Nephron (organoid): ENCODE data around the gene C14orf119.

Experiments used
- H3K27ac Mint-ChIP-seq, 3 experiments: 2 replicates each; pipeline ENCODE4 v1.8.0; 2020; ENCODE audit warnings: mixed read lengths in 3 of 3, mild to moderate bottlenecking in 2 of 3, moderate library complexity in 1 of 3
- H3K27me3 Mint-ChIP-seq: 2 replicates; pipeline ENCODE4 v1.8.0; 2021; ENCODE audit warnings: low read depth, mild to moderate bottlenecking, moderate library complexity, mixed read lengths
- H3K36me3 Mint-ChIP-seq: 2 replicates; pipeline ENCODE4 v1.8.0; 2020; ENCODE audit warnings: low read depth, mixed read lengths
- H3K4me1 Mint-ChIP-seq: 2 replicates; pipeline ENCODE4 v1.8.0; 2020; ENCODE audit warnings: mixed read lengths
- H3K4me3 Mint-ChIP-seq, 3 experiments: 2 replicates each; pipeline ENCODE4 v1.8.0; 2020; ENCODE audit warnings: mild to moderate bottlenecking in 3 of 3, mixed read lengths in 3 of 3, moderate library complexity in 2 of 3
- H3K9me3 Mint-ChIP-seq: 2 replicates; pipeline ENCODE4 v1.8.0; 2020; ENCODE audit warnings: mixed read lengths
- TF ChIP-seq, protein P1 (sequence below), 3 experiments: fragments of 200-600 bp; sonication (generic); IDR thresholded peaks; one replicate each; pipeline ENCODE4 v1.5.0; 2021; ENCODE audit warnings: antibody characterized with exemption in 3 of 3; ENCODE audit not compliant: unreplicated experiment in 3 of 3

C14orf119 gene

DNA sequence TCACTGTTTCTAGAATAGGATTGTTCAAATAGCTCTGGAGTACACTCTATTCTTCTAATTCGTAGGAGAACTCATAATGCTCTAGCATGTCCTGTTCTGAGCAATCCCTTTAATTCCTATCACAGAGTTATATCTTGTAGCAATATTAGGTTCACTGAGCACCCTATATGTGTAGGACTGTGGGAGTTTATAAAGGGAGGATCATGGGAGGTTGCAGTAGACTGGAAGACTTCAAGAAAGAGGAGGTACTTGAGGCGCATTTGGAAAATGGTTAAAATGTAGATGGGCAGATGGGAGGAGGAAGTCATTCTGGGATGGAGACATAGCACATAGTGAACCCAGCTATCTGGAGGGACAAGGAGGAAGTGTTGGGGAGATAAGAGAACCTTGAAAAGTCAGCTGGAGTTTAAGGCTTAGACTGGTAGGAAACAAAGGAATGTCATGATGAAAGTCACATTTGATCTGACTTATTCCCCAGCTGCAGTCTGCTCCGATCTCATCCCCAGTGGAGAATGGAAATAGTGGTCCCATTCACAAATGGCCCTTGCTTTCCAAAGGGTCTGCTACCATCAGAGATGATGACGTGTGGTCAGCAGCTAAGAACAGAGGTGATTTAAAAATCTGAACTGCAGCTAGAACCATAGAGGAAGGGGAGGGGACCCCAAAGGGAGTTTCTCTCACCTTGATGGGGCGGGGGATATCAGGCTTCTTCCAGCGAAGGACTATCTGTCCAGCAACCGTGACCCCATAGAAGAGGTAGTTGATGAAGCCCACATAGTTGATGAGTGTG lies 33.9 kb downstream of the C14orf119 start:
- Mint-ChIP-seq H3K4me3 (no peak overlapping the region), H3K9me3 (no peaks in the 10 kb centered on the region)
- TF ChIP-seq, protein P1, sequence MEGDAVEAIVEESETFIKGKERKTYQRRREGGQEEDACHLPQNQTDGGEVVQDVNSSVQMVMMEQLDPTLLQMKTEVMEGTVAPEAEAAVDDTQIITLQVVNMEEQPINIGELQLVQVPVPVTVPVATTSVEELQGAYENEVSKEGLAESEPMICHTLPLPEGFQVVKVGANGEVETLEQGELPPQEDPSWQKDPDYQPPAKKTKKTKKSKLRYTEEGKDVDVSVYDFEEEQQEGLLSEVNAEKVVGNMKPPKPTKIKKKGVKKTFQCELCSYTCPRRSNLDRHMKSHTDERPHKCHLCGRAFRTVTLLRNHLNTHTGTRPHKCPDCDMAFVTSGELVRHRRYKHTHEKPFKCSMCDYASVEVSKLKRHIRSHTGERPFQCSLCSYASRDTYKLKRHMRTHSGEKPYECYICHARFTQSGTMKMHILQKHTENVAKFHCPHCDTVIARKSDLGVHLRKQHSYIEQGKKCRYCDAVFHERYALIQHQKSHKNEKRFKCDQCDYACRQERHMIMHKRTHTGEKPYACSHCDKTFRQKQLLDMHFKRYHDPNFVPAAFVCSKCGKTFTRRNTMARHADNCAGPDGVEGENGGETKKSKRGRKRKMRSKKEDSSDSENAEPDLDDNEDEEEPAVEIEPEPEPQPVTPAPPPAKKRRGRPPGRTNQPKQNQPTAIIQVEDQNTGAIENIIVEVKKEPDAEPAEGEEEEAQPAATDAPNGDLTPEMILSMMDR (IDR thresholded peaks at IDR 0.05; ENCODE audit: unreplicated experiment in 3 of 3): no peak

DNA sequence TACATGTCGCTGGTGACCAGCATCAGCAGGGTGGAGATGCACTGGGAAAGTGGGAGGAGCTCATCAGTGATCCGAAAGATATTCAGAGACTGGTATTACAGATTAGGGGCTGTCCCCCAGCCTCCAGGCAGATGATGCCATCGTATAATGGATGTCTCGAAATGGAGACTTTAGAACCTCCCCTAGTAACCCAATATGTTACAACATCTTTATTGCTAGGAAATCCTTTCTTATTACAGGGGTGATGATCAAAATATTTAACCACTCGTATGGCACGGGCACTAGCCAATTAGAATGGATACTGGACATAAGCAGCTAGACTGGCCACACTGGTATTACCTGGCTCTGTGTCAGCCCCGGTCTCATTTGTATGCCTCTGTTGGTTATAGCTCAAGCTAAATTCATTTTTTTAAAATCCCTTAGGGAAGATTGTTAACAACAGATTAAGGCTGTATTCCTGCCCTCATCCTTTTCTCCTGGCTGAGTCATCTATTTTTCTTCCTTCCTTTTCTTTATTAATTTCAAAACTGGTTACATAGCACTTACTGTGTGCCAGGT lies 34.5 kb downstream of the C14orf119 start:
- Mint-ChIP-seq H3K27ac (no peak overlapping the region), H3K27me3 (no peaks in the 10 kb centered on the region), H3K9me3 (no peaks in the 10 kb centered on the region), H3K36me3 (peaks cover 44% of the 10 kb centered on the region), H3K4me3 (no peak overlapping the region), H3K4me1 (peaks cover 4% of the 10 kb centered on the region)
- TF ChIP-seq, protein P1 (IDR thresholded peaks at IDR 0.05; ENCODE audit: unreplicated experiment in 3 of 3): no peak

More for the DNA sequence above, 33.9 kb downstream of the C14orf119 start:
- peaks cover 6% of the 10 kb centered on the region for H3K4me1 Mint-ChIP-seq
- peaks cover 44% of the 10 kb centered on the region for H3K36me3 Mint-ChIP-seq
- H3K27me3 Mint-ChIP-seq: peaks cover 1% of the 10 kb centered on the region
- no peak overlapping the region for H3K27ac Mint-ChIP-seq

DNA sequence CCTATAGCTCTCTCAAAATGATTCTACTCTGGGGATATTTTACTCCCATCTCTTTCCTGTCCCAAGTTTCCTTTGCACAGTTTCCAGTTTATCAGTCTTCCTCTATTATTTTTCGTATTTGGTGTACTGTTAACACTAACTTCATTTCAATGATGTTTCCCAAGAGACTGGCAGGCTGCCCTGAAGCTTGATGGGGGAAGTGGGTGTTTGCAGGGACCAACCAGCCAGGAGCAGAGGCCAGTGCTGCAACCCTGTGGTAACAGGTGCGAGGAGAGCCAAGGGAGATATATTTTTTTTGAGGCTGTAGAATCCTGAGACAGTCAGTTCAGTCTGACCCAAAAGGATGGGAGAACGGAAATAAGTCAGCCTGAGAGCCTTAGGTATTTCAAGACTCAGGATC lies 35.6 kb downstream of the C14orf119 start:
- no peaks in the 10 kb centered on the region for H3K9me3 Mint-ChIP-seq
- H3K27me3 Mint-ChIP-seq: no peaks in the 10 kb centered on the region

DNA sequence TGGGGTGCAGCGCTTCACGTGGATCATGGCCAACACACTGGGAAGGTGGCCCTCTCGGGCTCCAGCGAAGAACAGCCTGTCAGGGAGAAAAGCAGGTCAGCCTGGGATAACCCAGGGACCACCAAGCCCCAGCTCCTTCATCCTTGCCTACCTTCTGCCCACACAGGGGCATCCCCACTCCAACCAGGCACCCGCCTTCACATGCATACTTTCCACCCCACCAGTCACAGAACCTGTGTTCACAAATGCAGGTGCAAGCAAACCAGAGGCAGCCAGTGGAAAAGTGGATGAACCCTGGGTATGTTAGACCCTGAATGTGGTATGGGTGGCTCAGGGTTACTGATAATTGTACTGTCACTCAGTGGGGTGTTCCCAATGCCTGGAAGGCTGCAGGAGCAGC lies 36.2 kb downstream of the C14orf119 start:
- no peaks in the 10 kb centered on the region for H3K4me1 Mint-ChIP-seq
- TF ChIP-seq, protein P1 (IDR thresholded peaks at IDR 0.05; ENCODE audit: unreplicated experiment in 3 of 3): no peak
- H3K36me3 Mint-ChIP-seq: peaks cover 38% of the 10 kb centered on the region
- H3K4me3 Mint-ChIP-seq: no peak overlapping the region
- no peaks in the 10 kb centered on the region for H3K27me3 Mint-ChIP-seq
- H3K27ac Mint-ChIP-seq: no peak overlapping the region
- no peaks in the 10 kb centered on the region for H3K9me3 Mint-ChIP-seq

More for the DNA sequence above, 35.6 kb downstream of the C14orf119 start:
- Mint-ChIP-seq H3K4me1 (no peaks in the 10 kb centered on the region), H3K36me3 (peaks cover 38% of the 10 kb centered on the region), H3K4me3 (no peak overlapping the region), H3K27ac (no peak overlapping the region)
- TF ChIP-seq, protein P1 (IDR thresholded peaks at IDR 0.05; ENCODE audit: unreplicated experiment in 3 of 3): no peak

DNA sequence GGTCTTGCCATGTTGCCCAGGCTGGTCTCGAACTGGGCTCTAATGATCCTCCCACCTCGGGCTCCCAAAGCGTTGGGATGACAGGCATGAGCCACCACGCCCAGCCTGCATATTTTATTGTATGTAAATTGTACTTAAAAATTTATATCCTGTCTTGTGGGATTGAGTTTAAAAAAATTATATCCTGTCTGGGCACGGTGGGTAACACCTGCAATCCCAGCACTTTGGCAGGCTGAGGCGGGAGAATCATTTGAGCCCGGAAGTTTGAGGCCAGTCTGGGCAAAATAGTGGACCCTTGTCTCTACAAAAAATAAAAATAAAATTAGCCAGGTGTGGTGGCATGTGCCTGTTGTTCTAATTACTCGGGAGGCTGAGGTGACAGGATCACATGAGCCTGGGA lies 37.7 kb downstream of the C14orf119 start:
- no peaks in the 10 kb centered on the region for H3K27me3 Mint-ChIP-seq
- H3K4me1 Mint-ChIP-seq: no peaks in the 10 kb centered on the region
- H3K36me3 Mint-ChIP-seq: peaks cover 45% of the 10 kb centered on the region
- no peaks in the 10 kb centered on the region for H3K9me3 Mint-ChIP-seq
- H3K27ac Mint-ChIP-seq: no peak overlapping the region
- no peak overlapping the region for H3K4me3 Mint-ChIP-seq
- TF ChIP-seq, protein P1 (IDR thresholded peaks at IDR 0.05; ENCODE audit: unreplicated experiment in 3 of 3): no peak
